GM12873 (cell line): ENCODE results near the gene KNTC1.

Source experiments
- CTCF ChIP-seq: IDR thresholded peaks from 2 replicates; pipeline ENCODE4 v1.5.1; 2012; ENCODE audit warnings: low read depth, mild to moderate bottlenecking, moderate library complexity, low read length, control low read depth; ENCODE audit not compliant: insufficient read depth; ENCODE audit errors: missing control alignments

The KNTC1 gene

GRCh38 chr12:122516544-122517361, 10.3 kb upstream of the KNTC1 start:
- TF ChIP-seq CTCF: no peak

GRCh38 chr12:122517877-122518276, 9.2 kb upstream of the KNTC1 start:
- no peak for TF ChIP-seq CTCF

GRCh38 chr12:122518908-122519307, 8.1 kb upstream of the KNTC1 start:
- TF ChIP-seq CTCF: no peak

GRCh38 chr12:122519418-122519817, 7.6 kb upstream of the KNTC1 start:
- TF ChIP-seq CTCF: no peak

GRCh38 chr12:122520676-122521075, 6.4 kb upstream of the KNTC1 start:
- TF ChIP-seq CTCF: no peak

- TF ChIP-seq CTCF: no peak
Observed at GRCh38 chr12:122523280-122523679, 3.8 kb upstream of the KNTC1 start.

GRCh38 chr12:122523846-122524718, 3.0 kb upstream of the KNTC1 start:
- no peak for TF ChIP-seq CTCF
